NOMO-1 treated with dmso at 0.1 percent for 144 hours (cell line): ENCODE results near the gene JMJD1C.

Source experiments
- DNase-seq: peaks from one replicate; lab custom pipeline; 2025; ENCODE audit not compliant: unreplicated experiment; lab: John Stamatoyannopoulos, UW

The JMJD1C gene

GRCh38 chr10:63142136-63142535 is 323.6 kb downstream of the JMJD1C start:
- DNase-seq = no peak

- no peak for DNase-seq
Measured at GRCh38 chr10:63140077-63140476, 325.7 kb downstream of the JMJD1C start.

- no peak for DNase-seq
Measured at GRCh38 chr10:63137306-63137705, 328.5 kb downstream of the JMJD1C start.

- DNase-seq = no peak
Measured at GRCh38 chr10:63133821-63134557, 331.8 kb downstream of the JMJD1C start.

GRCh38 chr10:63133056-63133820 is 332.5 kb downstream of the JMJD1C start, which contains the start of gene NRBF2:
TSS of gene NRBF2 (plus strand) at chr10:63133328. CDS start at chr10:63133471, 143 bp downstream.
- DNase-seq = peak; percentile 97

- no peak for DNase-seq
Measured at GRCh38 chr10:63132651-63133055, 333.1 kb downstream of the JMJD1C start.

- no peak for DNase-seq
Measured at GRCh38 chr10:63129888-63130287, 335.9 kb downstream of the JMJD1C start.

- no peak for DNase-seq
Measured at GRCh38 chr10:63128443-63128842, 337.3 kb downstream of the JMJD1C start.

GRCh38 chr10:63125459-63125858 is 340.3 kb downstream of the JMJD1C start:
- no peak for DNase-seq

- no peak for DNase-seq
Measured at GRCh38 chr10:63123727-63124362, 341.9 kb downstream of the JMJD1C start.

GRCh38 chr10:63120554-63120953 is 345.2 kb downstream of the JMJD1C start:
- DNase-seq = no peak

GRCh38 chr10:63119041-63119440 is 346.7 kb downstream of the JMJD1C start:
- no peak for DNase-seq
